HFF-Myc (cell line): ENCODE data around the gene RNF39.
A peak's percentile ranks its signal among the peaks of the same experiment; 100 is the strongest.

Experiments used
- DNase-seq: peaks from one replicate; pipeline ENCODE4 v3.0.0-alpha.2; 2011; ENCODE audit warnings: low read depth; ENCODE audit errors: extremely low read depth
- H3K4me3 ChIP-seq: replicated peaks from 2 replicates; pipeline ENCODE4 v1.5.1; 2011; ENCODE audit warnings: low read depth, mild to moderate bottlenecking, control low read depth, low read length
- TF ChIP-seq, protein P1 (sequence below): IDR thresholded peaks from 2 replicates; pipeline ENCODE4 v1.5.1; 2012; ENCODE audit warnings: mild to moderate bottlenecking, low read depth, low read length, control low read depth; ENCODE audit errors: missing control alignments

RNF39 gene

GRCh38 chr6:30113003-30113759 is 37.6 kb upstream of the RNF39 start, which contains the start of gene TRIM31:
Gene TRIM31 (minus strand): TSS chr6:30113090. CDS start chr6:30112805, 285 bp downstream.
- DNase-seq, result no peak
- TF ChIP-seq, protein P1, sequence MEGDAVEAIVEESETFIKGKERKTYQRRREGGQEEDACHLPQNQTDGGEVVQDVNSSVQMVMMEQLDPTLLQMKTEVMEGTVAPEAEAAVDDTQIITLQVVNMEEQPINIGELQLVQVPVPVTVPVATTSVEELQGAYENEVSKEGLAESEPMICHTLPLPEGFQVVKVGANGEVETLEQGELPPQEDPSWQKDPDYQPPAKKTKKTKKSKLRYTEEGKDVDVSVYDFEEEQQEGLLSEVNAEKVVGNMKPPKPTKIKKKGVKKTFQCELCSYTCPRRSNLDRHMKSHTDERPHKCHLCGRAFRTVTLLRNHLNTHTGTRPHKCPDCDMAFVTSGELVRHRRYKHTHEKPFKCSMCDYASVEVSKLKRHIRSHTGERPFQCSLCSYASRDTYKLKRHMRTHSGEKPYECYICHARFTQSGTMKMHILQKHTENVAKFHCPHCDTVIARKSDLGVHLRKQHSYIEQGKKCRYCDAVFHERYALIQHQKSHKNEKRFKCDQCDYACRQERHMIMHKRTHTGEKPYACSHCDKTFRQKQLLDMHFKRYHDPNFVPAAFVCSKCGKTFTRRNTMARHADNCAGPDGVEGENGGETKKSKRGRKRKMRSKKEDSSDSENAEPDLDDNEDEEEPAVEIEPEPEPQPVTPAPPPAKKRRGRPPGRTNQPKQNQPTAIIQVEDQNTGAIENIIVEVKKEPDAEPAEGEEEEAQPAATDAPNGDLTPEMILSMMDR, result no peak
- no peak within 1 kb of the TSS for H3K4me3 ChIP-seq

GRCh38 chr6:30112402-30112994 is 36.9 kb upstream of the RNF39 start:
- H3K4me3 ChIP-seq, result no peak overlapping the region
- no peak for DNase-seq
- TF ChIP-seq, protein P1, result no peak

GRCh38 chr6:30111266-30111856 is 35.8 kb upstream of the RNF39 start:
- TF ChIP-seq, protein P1, result no peak
- H3K4me3 ChIP-seq, result no peak overlapping the region
- no peak for DNase-seq

DNA sequence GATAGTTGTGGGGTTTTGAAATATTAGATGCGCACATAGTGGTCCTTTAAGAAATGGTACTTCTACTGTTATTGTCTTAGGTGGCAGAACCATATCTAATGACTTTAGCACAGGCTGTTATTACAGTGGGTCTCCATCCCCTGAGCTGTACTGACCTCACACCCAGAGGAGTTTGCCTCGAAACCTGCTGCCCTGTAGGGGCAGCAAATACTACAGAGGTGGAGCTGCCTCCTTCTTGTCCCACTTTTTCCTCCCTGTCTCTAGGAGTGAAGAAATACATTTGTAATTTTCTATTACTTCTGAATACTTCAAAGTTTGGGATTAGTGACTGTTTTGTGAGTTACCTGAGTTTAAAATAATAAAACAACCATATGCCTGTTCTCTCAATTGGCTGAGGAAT is 29.1 kb upstream of the RNF39 start:
- TF ChIP-seq, protein P1, result no peak
- DNase-seq, result no peak
- no peak overlapping the region for H3K4me3 ChIP-seq

DNA sequence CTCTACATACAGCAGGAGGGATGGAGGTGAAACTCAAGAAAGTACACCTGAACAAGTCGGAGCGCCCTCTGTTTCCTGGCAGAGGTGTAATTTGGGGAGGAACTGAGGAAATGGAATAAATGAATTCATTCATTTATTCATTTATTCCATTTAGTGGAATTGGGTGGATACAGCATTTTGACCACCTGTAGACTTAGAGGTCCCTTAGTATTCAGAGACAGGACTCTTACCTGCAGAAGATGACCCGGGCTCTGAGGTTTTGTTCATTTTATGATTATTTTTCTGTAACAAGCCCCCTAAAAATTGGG is 28.3 kb upstream of the RNF39 start:
- no peak overlapping the region for H3K4me3 ChIP-seq
- no peak for DNase-seq
- TF ChIP-seq, protein P1, result no peak

DNA sequence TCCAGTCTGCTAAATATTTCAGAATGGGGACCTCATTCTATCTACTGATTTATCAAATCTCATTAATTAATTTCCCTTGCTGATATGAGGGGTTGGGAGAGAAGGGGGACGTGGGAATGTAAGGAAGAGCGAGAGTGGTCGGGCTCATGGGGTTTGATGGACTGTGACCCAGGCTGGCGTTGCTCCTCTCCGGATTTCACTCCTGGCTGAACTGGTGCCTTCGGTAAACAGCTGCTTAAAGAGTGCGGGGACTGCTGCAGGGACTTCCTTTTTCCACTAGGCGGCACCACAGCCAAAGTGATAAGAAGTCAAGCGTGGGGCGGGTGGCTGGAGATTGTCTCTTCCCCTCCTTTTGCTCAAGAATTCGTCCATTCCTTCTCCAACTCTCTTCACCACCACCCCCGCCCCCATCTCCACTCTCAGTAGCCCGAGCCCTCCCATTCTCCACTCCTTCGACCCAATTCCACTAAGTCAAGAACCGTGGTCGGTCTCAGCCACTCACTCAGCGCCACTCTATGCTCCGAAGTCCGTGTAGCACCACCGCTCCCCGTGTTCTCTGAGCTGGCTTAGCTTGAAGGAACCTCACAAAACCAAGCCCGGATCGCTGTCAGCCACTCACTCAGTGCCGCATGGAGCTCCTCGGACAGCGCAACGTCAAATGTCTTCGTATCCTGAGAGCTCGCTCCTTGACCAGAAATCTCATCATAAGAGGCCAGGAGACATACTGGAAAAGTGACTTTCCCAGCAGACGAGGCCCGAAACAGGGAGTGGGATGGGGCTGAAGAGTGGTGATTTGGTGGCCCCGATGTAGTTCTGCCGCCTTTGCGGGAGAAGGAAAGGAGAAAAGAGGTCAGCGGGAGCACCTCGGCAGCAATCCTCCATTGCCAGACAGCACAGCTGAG is 27.7 kb upstream of the RNF39 start:
- TF ChIP-seq, protein P1, result peak; percentile 95
- H3K4me3 ChIP-seq, result peak overlapping the region; percentile 28
- peak; percentile 74 for DNase-seq
